Activated T-cell treated with anti-CD3 and anti-CD28 coated beads, Interleukin-2, amount 50 U/mL, for 24 hours (primary cell): Measurements from ENCODE around the gene FRY.

Source experiments
- DNase-seq: peaks from one replicate; pipeline ENCODE4 v3.0.0-alpha.2; 2020
- H3K27ac Mint-ChIP-seq: 2 replicates; pipeline ENCODE4 v1.8.0; 2020; ENCODE audit warnings: mild to moderate bottlenecking, mixed read lengths
- H3K27me3 Mint-ChIP-seq: 2 replicates; pipeline ENCODE4 v1.8.0; 2020; ENCODE audit warnings: mixed read lengths
- H3K36me3 Mint-ChIP-seq: 2 replicates; pipeline ENCODE4 v1.8.0; 2020; ENCODE audit warnings: low read depth, mixed read lengths
- H3K4me1 Mint-ChIP-seq: 2 replicates; pipeline ENCODE4 v1.8.0; 2020; ENCODE audit warnings: low read depth, mixed read lengths
- H3K4me3 Mint-ChIP-seq: 2 replicates; pipeline ENCODE4 v1.8.0; 2020; ENCODE audit warnings: mild to moderate bottlenecking, moderate library complexity, mixed read lengths
- H3K9me3 Mint-ChIP-seq: 2 replicates; pipeline ENCODE4 v1.8.0; 2020; ENCODE audit warnings: mixed read lengths

The FRY gene

DNA sequence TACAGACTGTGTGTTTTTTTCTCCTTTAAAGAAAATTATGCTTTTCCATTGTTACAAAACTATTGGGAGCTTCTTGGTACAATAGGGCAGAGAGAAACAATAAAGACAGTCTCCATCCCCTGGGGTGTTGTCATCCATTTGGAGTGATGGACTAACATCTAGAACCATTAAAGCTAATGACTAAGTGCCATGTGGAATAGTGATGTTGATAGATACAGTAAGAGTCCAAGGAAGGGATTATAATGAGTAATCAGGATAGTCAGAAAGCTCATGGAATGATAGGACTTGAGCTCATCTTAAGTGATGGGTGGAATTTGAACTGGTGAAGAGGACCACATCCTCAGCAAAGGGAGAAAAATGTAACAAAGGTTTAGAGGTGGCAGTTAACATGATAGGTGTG, 24.1 kb upstream of the FRY start:
- no peaks in the 10 kb centered on the region for H3K27me3 Mint-ChIP-seq
- H3K27ac Mint-ChIP-seq, result no peak overlapping the region
- no peaks in the 10 kb centered on the region for H3K36me3 Mint-ChIP-seq
- no peaks in the 10 kb centered on the region for H3K4me1 Mint-ChIP-seq
- DNase-seq, result no peak
- H3K9me3 Mint-ChIP-seq, result no peaks in the 10 kb centered on the region
- no peak overlapping the region for H3K4me3 Mint-ChIP-seq

- no peaks in the 10 kb centered on the region for H3K9me3 Mint-ChIP-seq
- no peaks in the 10 kb centered on the region for H3K4me1 Mint-ChIP-seq
- no peak overlapping the region for H3K27ac Mint-ChIP-seq
- no peaks in the 10 kb centered on the region for H3K27me3 Mint-ChIP-seq
- no peaks in the 10 kb centered on the region for H3K36me3 Mint-ChIP-seq
- no peak overlapping the region for H3K4me3 Mint-ChIP-seq
- no peak for DNase-seq
These were observed 22.9 kb upstream of the FRY start for GRCh38 chr13:32008518-32009175.

GRCh38 chr13:32009362-32009761, 22.2 kb upstream of the FRY start:
- no peaks in the 10 kb centered on the region for H3K36me3 Mint-ChIP-seq
- no peaks in the 10 kb centered on the region for H3K9me3 Mint-ChIP-seq
- DNase-seq, result no peak
- H3K27me3 Mint-ChIP-seq, result no peaks in the 10 kb centered on the region
- H3K4me1 Mint-ChIP-seq, result no peaks in the 10 kb centered on the region
- H3K4me3 Mint-ChIP-seq, result no peak overlapping the region
- no peak overlapping the region for H3K27ac Mint-ChIP-seq

DNA sequence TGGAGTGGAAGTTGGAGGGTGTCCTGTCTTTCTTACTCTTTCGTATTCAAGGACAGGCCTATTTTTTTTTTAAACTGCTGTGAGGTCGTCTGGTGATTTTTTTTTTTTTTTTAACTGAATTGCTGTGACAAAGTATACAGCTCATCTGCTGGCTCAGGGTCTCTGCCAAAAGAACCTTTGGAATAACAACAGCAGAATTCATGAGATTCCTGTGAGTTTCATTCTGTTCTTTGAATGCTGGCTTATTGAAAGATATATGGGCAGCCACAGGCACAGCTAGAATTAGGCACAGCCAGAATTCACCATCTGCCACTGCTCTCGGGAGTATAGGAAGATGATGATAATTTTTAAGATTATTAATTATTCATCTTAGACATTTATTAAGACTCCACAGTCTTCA, 21.4 kb upstream of the FRY start:
- Mint-ChIP-seq H3K4me3 (no peak overlapping the region), H3K27me3 (no peaks in the 10 kb centered on the region), H3K4me1 (no peaks in the 10 kb centered on the region), H3K36me3 (no peaks in the 10 kb centered on the region), H3K27ac (no peak overlapping the region), H3K9me3 (no peaks in the 10 kb centered on the region)
- DNase-seq, result no peak

DNA sequence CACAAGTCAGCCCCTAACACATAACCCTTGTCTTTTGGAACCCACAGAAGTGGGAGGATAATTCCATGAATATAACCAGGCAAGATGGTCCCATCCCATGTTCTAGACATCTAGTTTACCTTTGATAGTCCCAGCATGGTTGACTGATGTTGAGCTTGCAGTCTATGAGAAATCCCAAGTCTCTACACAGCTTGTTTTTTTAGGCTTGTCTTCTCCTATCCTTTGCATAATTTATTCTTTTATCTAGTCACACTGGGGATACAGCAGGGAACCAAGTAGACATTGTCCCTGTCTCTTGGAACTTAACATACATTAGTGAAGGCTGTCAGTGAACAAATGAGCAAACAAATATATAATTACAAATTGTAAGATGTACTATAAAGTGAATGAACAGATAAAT, 19.6 kb upstream of the FRY start:
- Mint-ChIP-seq H3K36me3 (no peaks in the 10 kb centered on the region), H3K9me3 (no peaks in the 10 kb centered on the region), H3K27me3 (no peaks in the 10 kb centered on the region), H3K4me3 (no peak overlapping the region), H3K4me1 (no peaks in the 10 kb centered on the region), H3K27ac (no peak overlapping the region)
- DNase-seq, result no peak

DNA sequence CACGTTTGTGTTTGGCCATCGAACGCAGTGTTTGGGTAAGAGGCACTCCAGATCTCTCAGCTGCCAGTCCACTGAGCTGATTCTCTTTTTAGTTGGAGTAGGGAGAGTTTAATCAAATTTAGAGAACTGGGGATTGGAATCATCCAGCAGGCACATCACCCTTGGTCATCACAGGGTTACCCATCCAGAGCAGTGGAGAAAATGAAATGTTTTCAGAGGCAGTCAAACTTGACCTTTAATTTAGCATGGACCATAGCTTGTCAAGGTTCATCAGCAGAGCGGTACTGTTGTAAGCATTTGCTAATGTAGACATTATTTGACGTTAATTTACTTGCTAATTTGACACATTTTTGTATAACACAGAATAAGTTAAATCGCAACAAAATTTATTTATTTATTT, 18.4 kb upstream of the FRY start:
- Mint-ChIP-seq H3K9me3 (no peaks in the 10 kb centered on the region), H3K4me3 (no peak overlapping the region), H3K27me3 (no peaks in the 10 kb centered on the region), H3K36me3 (no peaks in the 10 kb centered on the region), H3K4me1 (no peaks in the 10 kb centered on the region), H3K27ac (no peak overlapping the region)
- no peak for DNase-seq

DNA sequence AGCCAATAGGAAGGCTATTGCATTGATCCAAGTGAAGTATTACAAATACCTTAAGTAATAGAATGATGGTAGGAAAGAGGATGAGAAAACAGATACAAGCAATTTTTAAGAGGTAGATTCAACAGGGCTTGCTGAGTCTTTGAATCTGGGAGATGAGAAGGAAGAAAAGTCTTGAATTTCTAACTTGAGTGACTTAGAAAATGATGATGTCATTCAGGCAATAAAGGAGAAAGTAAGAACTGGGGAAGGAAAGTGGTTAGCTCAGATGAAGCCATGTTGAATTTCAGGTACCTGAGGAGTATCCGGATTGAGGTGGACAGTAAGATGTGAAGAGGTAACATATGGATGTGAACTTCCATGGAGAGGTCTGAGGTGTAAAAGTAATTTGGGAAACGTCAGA, 15.5 kb upstream of the FRY start:
- no peak for DNase-seq
- Mint-ChIP-seq H3K9me3 (no peaks in the 10 kb centered on the region), H3K4me3 (no peak overlapping the region), H3K27me3 (no peaks in the 10 kb centered on the region), H3K36me3 (no peaks in the 10 kb centered on the region), H3K4me1 (no peaks in the 10 kb centered on the region), H3K27ac (no peak overlapping the region)

- no peaks in the 10 kb centered on the region for H3K36me3 Mint-ChIP-seq
- H3K27ac Mint-ChIP-seq, result no peak overlapping the region
- H3K4me3 Mint-ChIP-seq, result no peak overlapping the region
- no peaks in the 10 kb centered on the region for H3K9me3 Mint-ChIP-seq
- H3K27me3 Mint-ChIP-seq, result no peaks in the 10 kb centered on the region
- H3K4me1 Mint-ChIP-seq, result no peaks in the 10 kb centered on the region
- DNase-seq, result no peak
These were observed 14.9 kb upstream of the FRY start for GRCh38 chr13:32016631-32017030.

DNA sequence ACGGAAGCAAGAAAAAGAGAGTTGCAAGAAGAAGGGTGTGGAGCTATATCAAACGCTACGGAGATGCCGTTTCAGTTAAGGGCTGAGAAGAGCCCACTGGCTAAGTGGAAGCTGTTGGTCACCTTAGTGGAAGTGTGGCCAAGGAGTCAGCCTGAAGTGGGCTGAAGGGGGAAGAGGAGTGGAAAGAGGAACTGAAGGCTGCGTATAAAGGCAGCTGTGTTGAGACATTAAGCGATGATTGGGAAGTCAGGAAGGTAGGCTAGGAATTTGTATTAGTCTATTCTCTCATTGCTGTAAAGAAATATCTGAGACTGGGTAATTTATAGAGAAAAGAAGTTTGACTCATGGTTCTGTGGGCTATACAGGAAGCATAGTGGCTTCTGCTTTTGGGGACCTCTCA, 14.1 kb upstream of the FRY start:
- Mint-ChIP-seq H3K27ac (no peak overlapping the region), H3K36me3 (no peaks in the 10 kb centered on the region), H3K4me3 (no peak overlapping the region), H3K9me3 (no peaks in the 10 kb centered on the region), H3K27me3 (no peaks in the 10 kb centered on the region), H3K4me1 (no peaks in the 10 kb centered on the region)
- no peak for DNase-seq

- H3K4me1 Mint-ChIP-seq, result no peaks in the 10 kb centered on the region
- H3K9me3 Mint-ChIP-seq, result no peaks in the 10 kb centered on the region
- no peak overlapping the region for H3K27ac Mint-ChIP-seq
- no peak for DNase-seq
- no peaks in the 10 kb centered on the region for H3K27me3 Mint-ChIP-seq
- H3K36me3 Mint-ChIP-seq, result no peaks in the 10 kb centered on the region
- no peak overlapping the region for H3K4me3 Mint-ChIP-seq
These were observed 11.9 kb upstream of the FRY start for GRCh38 chr13:32019612-32020233.

GRCh38 chr13:32021785-32022184, 9.8 kb upstream of the FRY start:
- DNase-seq, result no peak
- Mint-ChIP-seq H3K27ac (no peak overlapping the region), H3K36me3 (no peaks in the 10 kb centered on the region), H3K9me3 (no peaks in the 10 kb centered on the region), H3K27me3 (no peaks in the 10 kb centered on the region), H3K4me1 (no peaks in the 10 kb centered on the region), H3K4me3 (no peak overlapping the region)

DNA sequence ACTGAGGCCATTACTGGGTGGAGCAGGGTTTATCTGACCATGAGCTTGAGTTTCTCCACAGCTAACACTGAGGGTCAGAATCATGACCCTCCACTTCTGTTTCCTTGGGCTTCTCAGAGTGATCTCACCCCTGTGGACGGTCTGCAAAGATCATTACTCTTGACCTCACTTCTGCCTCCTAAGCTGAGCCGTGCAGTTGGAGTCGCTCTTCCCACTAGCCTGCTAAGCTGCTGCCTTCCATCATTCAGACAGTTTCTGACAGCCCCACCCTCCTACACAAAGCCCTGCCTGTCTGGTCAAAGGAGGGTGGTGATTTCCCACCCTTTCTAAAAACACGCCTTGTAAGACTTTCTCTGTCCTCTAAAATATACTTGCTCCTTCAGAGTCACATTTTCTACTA, 9.3 kb upstream of the FRY start:
- no peak overlapping the region for H3K4me3 Mint-ChIP-seq
- no peak overlapping the region for H3K27ac Mint-ChIP-seq
- H3K9me3 Mint-ChIP-seq, result no peaks in the 10 kb centered on the region
- no peaks in the 10 kb centered on the region for H3K27me3 Mint-ChIP-seq
- no peaks in the 10 kb centered on the region for H3K4me1 Mint-ChIP-seq
- DNase-seq, result no peak
- H3K36me3 Mint-ChIP-seq, result no peaks in the 10 kb centered on the region

DNA sequence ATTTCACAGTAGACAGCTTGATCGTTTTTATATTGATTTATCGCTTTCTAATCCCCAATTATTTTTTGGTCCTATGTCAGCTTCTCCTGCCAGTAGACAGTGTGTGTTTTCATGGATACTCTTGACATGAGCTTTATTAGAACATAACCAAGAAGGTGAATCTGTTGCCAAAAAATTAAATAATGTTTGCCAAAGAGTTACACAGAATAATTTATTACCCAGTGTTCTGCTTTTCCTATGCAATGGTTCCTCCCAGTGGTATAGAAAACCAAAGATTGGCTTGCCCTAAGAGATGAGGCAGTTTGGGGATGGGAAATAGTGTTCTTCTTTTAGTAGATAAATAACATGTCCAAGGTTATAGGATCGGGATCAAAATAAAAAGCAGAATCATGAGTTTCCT, 8.5 kb upstream of the FRY start:
- H3K4me1 Mint-ChIP-seq, result no peaks in the 10 kb centered on the region

DNA sequence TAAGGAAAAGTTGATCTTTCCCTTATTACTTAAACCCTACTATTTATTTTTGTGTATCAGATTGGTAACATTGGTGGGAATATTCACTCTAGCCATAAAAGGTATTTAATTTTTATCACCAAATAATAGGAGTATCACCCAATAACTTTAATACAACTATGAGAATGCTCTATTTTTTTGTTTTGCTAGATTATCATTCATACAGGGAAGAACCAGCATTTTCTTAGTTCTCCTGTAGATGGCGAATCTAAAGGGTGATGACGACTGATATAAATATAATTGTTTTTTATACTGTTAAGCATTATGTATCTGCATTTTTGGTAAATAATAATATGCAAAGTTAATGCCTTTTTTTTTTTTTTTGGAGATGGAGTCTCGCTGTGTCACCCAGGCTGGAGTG, 7.9 kb upstream of the FRY start:
- DNase-seq, result no peak
- Mint-ChIP-seq H3K36me3 (no peaks in the 10 kb centered on the region), H3K9me3 (no peaks in the 10 kb centered on the region), H3K4me3 (no peak overlapping the region), H3K27me3 (no peaks in the 10 kb centered on the region), H3K4me1 (no peaks in the 10 kb centered on the region), H3K27ac (no peak overlapping the region)

More for the DNA sequence above, 8.5 kb upstream of the FRY start:
- Mint-ChIP-seq H3K27ac (no peak overlapping the region), H3K9me3 (no peaks in the 10 kb centered on the region), H3K4me3 (no peak overlapping the region), H3K27me3 (no peaks in the 10 kb centered on the region), H3K36me3 (no peaks in the 10 kb centered on the region)
- DNase-seq, result no peak

GRCh38 chr13:32024750-32025149, 6.8 kb upstream of the FRY start:
- Mint-ChIP-seq H3K4me1 (no peaks in the 10 kb centered on the region), H3K4me3 (no peak overlapping the region), H3K36me3 (no peaks in the 10 kb centered on the region), H3K9me3 (no peaks in the 10 kb centered on the region), H3K27me3 (no peaks in the 10 kb centered on the region), H3K27ac (no peak overlapping the region)
- no peak for DNase-seq

DNA sequence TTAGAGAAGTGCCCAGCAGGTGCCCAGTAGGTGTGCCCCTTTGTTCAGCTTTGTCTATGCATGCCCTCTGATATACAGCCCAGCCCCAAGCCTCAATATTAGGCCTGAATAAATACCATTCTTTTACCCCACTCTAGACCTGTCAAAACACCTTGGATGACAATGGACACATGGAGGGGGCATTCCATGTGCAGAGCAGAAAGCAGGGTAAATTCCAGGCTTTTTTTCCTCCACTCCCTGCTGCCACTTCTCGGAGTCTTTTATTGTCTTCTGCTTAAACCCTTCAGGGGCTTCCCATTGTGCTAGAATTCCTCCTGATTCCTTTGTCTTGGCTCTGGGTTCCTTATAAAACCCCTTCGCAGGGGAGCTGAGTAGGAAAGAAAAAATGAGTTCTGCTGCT, 5.8 kb upstream of the FRY start:
- Mint-ChIP-seq H3K4me3 (no peak overlapping the region), H3K36me3 (no peaks in the 10 kb centered on the region), H3K27me3 (no peaks in the 10 kb centered on the region), H3K4me1 (peaks cover 3% of the 10 kb centered on the region), H3K27ac (no peak overlapping the region), H3K9me3 (no peaks in the 10 kb centered on the region)
- DNase-seq, result no peak
